Thyroid gland (tissue), 4 donors: ENCODE data around the gene LARGE1.

Experiments used
- POLR2A ChIP-seq, 2 donors: fragments of 450-650 bp; IDR thresholded peaks; one replicate each; pipeline ENCODE4 v1.6.1; 2017; ENCODE audit warnings: antibody characterized with exemption in 2 of 2, mild to moderate bottlenecking in 2 of 2, moderate library complexity in 1 of 2
- TF ChIP-seq, protein P1 (sequence below), 6 experiments: fragments of 200-600 bp in 3 of 6; fragments of 450-650 bp in 3 of 6; sonication (generic) in 3 of 6; IDR thresholded peaks; one replicate each; pipeline ENCODE4 v1.5.1; 2016 to 2019; ENCODE audit warnings: antibody characterized with exemption in 6 of 6, mild to moderate bottlenecking in 2 of 6, inconsistent platforms in 1 of 6, moderate library complexity in 1 of 6

GRCh38 chr22:33894515-33894914, 25.8 kb downstream of the LARGE1 start:
- TF ChIP-seq, protein P1, sequence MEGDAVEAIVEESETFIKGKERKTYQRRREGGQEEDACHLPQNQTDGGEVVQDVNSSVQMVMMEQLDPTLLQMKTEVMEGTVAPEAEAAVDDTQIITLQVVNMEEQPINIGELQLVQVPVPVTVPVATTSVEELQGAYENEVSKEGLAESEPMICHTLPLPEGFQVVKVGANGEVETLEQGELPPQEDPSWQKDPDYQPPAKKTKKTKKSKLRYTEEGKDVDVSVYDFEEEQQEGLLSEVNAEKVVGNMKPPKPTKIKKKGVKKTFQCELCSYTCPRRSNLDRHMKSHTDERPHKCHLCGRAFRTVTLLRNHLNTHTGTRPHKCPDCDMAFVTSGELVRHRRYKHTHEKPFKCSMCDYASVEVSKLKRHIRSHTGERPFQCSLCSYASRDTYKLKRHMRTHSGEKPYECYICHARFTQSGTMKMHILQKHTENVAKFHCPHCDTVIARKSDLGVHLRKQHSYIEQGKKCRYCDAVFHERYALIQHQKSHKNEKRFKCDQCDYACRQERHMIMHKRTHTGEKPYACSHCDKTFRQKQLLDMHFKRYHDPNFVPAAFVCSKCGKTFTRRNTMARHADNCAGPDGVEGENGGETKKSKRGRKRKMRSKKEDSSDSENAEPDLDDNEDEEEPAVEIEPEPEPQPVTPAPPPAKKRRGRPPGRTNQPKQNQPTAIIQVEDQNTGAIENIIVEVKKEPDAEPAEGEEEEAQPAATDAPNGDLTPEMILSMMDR (IDR thresholded peaks at IDR 0.05) = no peak
- no peak for TF ChIP-seq POLR2A (IDR thresholded peaks at IDR 0.05)
